GM21390 (cell line): ENCODE measurements around the gene SOX6.

Experiments used
- ATAC-seq: cut with Tn5 transposase; IDR thresholded peaks from one replicate; pipeline ENCODE4 v1.9.1; 2021; ENCODE audit not compliant: unreplicated experiment

The SOX6 gene

GRCh38 chr11:16365581-16366228 is 9.4 kb upstream of the SOX6 start:
- ATAC-seq = no peak

- ATAC-seq = no peak
Measured at GRCh38 chr11:16364254-16364653, 7.9 kb upstream of the SOX6 start.

GRCh38 chr11:16363706-16364105 is 7.4 kb upstream of the SOX6 start:
- ATAC-seq = no peak

- no peak for ATAC-seq
Measured at GRCh38 chr11:16361108-16361865, 4.9 kb upstream of the SOX6 start.

DNA sequence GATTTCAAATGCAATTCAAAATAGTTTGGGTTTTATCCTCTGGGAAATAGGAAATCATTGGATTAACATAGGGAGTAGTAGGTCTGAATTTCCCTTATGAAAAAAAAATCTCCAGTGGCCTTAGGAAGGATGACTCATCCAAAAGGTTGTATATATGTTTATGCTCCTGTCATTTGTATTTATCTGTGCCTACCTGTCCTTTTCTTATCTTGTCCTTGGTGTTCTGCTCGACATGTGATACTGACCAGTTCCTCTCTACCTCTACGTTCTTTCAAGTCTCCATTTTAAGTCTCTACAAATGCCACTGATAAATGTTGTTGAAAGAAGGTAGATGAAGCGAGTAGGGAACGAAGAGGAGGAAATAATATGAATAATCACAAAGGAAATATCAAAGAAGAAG is 3.0 kb upstream of the SOX6 start:
- ATAC-seq = no peak

- no peak for ATAC-seq
Measured at GRCh38 chr11:16358726-16359125, 2.4 kb upstream of the SOX6 start.

- ATAC-seq = no peak
Measured at GRCh38 chr11:16357775-16358174, 1.4 kb upstream of the SOX6 start.

DNA sequence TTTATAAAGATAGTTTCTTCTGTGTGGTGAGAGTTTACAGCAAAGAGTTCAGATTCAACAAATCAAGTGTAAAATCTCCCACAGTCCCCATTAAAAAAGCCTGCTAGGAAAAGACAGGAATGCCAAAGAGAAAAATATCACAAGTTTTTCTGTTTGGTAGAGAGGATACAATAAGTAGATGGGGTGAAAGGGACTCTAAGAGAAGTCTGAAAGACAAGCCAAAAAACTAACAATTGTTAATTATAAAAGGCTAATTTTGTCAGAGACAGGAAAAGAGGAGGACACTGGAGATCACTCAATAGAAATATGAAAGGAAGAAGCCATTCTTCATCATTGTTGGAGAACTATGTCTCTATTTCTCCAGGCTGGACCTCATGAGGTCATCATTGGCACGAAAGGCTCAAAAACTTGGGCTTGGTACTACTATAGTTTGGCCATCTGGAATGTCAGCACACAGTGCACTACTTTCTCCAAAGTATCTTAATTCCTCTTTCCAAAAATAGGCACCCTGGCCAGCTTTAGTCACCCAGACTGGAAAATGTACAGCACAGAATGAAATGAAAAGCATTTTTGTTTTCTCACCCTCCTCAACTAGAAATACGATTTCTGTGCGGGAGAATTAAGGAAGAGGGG is 531 bp upstream of the SOX6 start:
- ATAC-seq = no peak

GRCh38 chr11:16352707-16353106 is 3.6 kb downstream of the SOX6 start:
- no peak for ATAC-seq

GRCh38 chr11:16350125-16350524 is 6.2 kb downstream of the SOX6 start:
- no peak for ATAC-seq

- no peak for ATAC-seq
Measured at GRCh38 chr11:16347928-16348685, 8.2 kb downstream of the SOX6 start.

DNA sequence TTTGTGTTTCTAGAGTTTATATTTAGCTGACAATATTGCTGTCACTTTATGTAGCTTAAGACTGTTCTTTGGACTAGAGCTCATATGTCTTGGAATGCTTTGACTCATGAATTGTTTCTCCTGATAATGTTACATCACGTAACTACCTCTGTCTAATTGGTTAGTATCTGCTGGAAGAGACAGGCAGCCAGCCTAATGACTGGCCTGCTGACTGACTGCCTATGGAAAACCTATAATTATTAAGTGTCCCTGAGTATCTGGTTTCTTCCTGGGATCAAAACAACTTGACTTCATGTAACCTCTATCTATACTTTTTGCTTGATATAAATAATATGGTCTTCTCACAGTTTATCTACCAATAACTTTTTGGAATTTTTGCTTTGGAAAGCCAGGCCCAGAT is 9.4 kb downstream of the SOX6 start:
- ATAC-seq = no peak

- ATAC-seq = no peak
Measured at GRCh38 chr11:16341853-16342252, 14.5 kb downstream of the SOX6 start.

DNA sequence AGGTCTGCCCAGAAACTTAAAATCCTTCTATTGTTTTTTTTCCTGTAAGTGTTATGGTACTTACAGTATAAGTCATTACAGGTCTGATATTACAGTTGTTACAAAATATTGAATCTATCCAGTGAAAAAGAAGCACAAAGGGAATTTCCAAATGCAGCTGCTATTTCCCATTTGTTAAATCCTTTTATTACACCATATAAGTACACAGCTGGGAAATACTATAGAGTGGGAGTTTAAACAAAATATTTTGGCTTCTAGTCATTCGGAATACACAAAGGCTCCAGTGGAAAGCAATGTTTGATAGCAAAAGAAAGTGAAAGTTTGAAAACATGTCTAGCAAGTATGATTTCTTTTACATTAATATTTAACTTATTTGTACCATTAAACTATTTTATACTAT is 18.0 kb downstream of the SOX6 start:
- ATAC-seq = no peak

DNA sequence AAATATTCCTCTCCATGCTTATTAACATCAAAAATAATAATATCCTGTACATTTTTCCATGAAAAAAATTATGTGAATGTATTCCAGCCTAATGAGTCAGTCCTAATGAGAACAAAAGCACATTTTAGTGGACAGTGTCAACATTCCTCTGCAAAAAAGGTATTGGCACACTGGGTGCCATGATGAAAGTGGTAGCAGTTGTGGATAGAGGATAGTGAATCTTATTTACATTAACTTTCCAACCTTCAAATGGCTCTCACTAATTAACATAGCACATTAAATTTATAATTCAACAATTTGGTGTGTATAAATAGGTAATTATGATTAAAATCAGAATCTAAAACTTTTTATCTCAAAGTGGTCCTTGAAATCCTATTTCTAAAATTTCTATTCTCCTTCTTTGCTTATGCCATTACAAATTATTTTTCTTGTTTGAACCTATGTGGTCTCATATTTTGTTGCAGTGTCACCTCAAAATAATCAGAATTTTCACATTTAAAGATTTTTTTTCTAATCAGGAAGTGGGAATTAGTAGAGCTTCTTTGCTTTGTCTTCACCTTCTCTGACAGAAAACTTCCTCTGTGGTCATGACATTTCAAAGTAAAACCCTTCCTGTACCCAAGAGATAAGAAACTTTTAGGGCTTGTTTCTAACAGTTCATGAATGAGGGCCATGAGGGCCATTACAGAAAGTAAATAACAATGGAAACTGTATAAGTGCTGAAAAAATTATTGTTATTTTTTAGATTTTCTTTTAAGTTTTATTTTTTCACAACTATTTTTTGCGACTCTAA is 18.7 kb downstream of the SOX6 start:
- ATAC-seq = no peak

DNA sequence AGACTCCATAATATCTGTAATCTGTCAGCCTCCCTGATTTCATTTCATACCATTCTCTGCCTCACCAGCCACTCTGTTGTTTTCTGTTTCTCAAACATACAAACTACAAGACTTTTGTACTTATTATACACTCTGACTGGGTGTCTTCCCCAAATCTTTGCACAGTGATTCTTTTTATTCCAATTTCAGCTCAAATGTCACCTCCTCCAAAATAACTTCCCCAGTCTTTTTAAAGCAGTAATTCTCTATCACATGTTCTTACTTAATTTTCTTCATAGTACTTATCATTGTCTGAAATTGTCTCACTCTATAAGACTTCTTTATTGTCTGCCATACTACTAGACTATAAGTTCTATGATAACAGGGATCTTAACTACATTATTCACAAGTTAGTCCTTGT is 19.6 kb downstream of the SOX6 start:
- no peak for ATAC-seq

DNA sequence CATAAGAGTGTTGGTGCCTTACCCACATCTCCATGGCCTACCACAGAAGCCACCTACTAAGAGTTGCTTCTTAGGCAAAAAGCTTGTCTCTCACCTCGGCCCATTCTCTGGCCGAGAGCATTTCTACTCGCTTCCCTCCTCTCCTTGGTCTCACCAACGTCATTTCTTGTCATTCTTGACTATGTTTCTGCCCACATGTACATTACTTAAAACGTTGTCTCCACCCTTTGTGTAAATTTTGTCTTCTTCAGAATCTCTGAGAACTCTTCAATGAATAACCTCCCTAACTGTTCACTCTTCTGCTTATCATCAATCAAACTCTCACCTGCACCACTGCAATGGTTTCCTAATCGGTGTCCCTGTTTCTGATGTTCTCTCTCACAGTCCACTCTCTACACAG is 20.1 kb downstream of the SOX6 start:
- ATAC-seq = no peak

DNA sequence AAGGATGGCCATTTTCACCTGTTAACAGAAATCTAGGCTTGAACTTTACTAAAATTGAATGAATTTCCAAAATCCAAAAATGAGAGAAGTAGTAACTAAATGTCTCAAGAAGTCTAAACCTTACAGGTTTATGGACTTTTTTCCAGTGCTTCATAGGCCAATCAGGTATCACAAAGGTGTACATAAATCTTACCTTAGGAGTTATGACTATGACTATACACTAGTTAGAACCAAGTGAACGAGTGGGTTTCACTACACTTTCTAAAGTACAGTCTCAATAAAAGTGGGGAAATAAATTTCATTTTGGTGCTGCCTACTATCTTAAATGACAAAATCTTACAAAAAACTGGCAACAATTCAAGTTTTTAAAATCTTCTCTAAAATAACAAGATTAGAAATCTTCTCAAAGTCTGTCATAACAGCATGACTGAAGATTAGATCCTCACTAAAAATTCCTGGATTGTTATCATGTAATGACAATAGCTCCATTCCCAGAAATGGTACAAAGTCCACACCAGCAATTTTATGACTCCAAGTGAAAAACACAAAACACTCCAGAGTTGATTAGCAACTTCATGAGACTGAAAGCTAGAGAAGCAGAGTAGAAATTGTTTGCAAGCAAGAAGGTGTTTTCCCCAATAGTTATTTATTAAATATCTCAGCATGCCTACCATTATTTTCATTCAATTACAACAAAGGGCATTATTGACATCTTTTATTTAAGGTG is 20.9 kb downstream of the SOX6 start:
- ATAC-seq = no peak

DNA sequence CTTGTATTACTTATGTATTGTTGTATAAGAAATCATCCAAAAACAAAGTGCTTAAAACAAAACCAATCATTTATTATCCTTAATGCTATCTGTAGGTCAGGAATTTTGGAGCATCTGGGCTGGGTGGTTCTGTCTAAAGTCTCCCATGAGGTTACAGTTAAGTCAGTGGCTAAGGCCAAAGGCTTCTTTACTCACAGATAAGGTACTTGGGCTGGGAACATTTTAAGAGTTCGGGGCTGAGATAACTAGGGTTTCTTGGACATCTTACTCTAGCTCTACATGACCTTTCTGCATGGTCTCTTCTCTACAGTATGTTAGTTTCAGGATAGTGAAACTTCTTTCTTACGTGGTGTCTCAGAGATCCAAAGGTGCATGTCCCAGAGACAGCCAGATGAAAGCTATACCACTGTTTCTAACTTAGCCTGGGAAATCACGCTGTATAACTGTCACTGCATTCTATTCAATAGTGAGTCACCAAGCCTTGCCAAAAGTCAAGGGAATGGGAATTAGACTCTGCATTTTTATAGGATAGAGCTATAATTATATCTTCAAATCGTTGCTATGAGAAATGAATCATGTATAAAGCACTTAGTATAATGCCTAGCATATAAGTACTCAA is 29.6 kb downstream of the SOX6 start:
- ATAC-seq = no peak

- ATAC-seq = no peak
Measured at GRCh38 chr11:16322190-16322589, 34.2 kb downstream of the SOX6 start.
